Left renal pelvis (tissue), 4 donors: ENCODE results near the gene FCGR3B. TPM values are rescaled to one million over a fixed set of nuclear protein-coding genes. Genes with fewer than 3 reads are reported as not detected.

Source experiments
- polyA plus RNA-seq, 4 donors: library from polyadenylated mRNA; unstranded; fragments of 120-200 nt; gene quantifications; one replicate each; pipeline ENCODE4 v1.2.1, GENCODE V29; 2013; ENCODE audit not compliant: insufficient read length in 4 of 4

Gene FCGR3B
- polyA plus RNA-seq, 4 donors, result 0.26 to 2.6 (median 0.93) TPM; not detected in 1

Other genes starting within 250 kb of the FCGR3B start
- 10 to 100 TPM in 1 of 4 donors, 1 to 10 TPM in 3; 4.7 to 13.9 (median 6.3) TPM for gene FCGR2A, start 125.7 kb downstream of the FCGR3B start, polyA plus RNA-seq
- under 1 TPM; 0.30 to 0.82 (median 0.34) TPM for gene HSPA6, start 106.6 kb downstream of the FCGR3B start, polyA plus RNA-seq
- 1 to 10 TPM; 1.7 to 4.7 (median 1.9) TPM for gene FCGR3A, start 81.4 kb downstream of the FCGR3B start, polyA plus RNA-seq
- gene FCGR2B, start 32.0 kb upstream of the FCGR3B start, polyA plus RNA-seq, result 1 to 10 TPM in 1 of 4 donors, under 1 TPM in 3; 0.49 to 1.0 (median 0.71) TPM
- under 1 TPM in 3 of 4 donors, not detected in 1; 0.10 to 0.56 (median 0.23) TPM for gene FCRLA, start 76.1 kb upstream of the FCGR3B start, polyA plus RNA-seq
- 1 to 10 TPM; 2.8 to 6.0 (median 4.4) TPM for gene FCRLB, start 90.4 kb upstream of the FCGR3B start, polyA plus RNA-seq
- gene DUSP12, start 118.6 kb upstream of the FCGR3B start, polyA plus RNA-seq, result 10 to 100 TPM; 30.1 to 48.5 (median 34.4) TPM
- gene ATF6, start 135.1 kb upstream of the FCGR3B start, polyA plus RNA-seq, result 10 to 100 TPM; 27.0 to 37.5 (median 32.4) TPM